ENCODE data around the gene TANGO6. TPM values are rescaled to one million over a fixed set of nuclear protein-coding genes. Genes with fewer than 3 reads are reported as not detected.

Gene TANGO6
- 20.6 TPM for total RNA-seq
- polyA plus RNA-seq (ENCODE audit: insufficient read depth, low read depth, low replicate concordance) = 4.5 TPM
- long read RNA-seq, donor 1 = 0 reads
- long read RNA-seq, donor 2, full-length matches to known transcripts = 1 of 1 reads
- long read RNA-seq, donor 2, partial matches to known transcripts = 0 of 1 reads
- long read RNA-seq, donor 2, other reads (novel, unspliced or antisense) = 0 of 1 reads
- long read RNA-seq, donor 3 = 0 reads
- long read RNA-seq, donor 4 = 0 reads
- long read RNA-seq, donor 5 = 0 reads
- long read RNA-seq, donor 6 = 0 reads
- long read RNA-seq, donor 7, full-length matches to known transcripts = 5 of 15 reads
- long read RNA-seq, donor 7, partial matches to known transcripts = 3 of 15 reads
- long read RNA-seq, donor 7, other reads (novel, unspliced or antisense) = 7 of 15 reads
- long read RNA-seq, donor 8, full-length matches to known transcripts = 1 of 1 reads
- long read RNA-seq, donor 8, partial matches to known transcripts = 0 of 1 reads
- long read RNA-seq, donor 8, other reads (novel, unspliced or antisense) = 0 of 1 reads
- long read RNA-seq, donor 9, full-length matches to known transcripts = 1 of 1 reads
- long read RNA-seq, donor 9, partial matches to known transcripts = 0 of 1 reads
- long read RNA-seq, donor 9, other reads (novel, unspliced or antisense) = 0 of 1 reads
- long read RNA-seq, donor 10 = 0 reads

DNA sequence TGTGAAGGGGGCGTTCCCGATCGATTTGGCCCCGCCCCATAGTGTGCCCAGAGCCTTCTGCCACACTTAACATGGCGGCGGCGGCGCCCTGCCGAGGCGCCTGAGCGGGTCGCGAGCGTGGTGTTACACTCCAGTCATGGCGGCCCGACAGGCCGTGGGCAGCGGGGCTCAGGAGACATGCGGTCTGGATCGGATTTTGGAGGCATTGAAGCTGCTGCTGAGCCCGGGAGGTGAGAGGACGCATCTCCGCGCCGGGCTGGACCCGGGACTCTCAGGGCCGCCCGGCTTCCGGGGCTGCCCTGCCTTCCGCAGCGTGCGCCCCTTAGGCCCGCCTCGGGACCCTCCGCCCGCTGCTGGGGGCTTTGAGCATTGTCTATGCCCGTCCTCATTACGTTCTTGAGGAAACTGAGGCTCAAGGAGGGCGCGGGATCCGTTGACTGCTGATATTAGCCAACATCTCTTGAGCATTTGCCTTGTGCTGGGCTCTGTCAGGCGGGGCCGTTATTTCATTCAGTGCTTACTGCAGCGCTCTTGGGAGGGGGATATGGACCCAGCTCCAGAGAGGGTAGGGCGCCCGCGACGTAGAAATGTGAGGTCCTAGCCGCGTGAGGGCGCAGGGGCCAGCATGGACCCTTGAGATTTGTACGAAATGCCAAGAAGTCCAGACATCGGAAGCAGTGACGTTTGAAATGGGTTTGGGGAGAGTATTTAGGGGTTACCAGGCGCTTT lies at the start of gene TANGO6:
Gene TANGO6 (plus strand): TSS at position 50 of the 729 bp plus-strand sequence. CDS start 87 bp downstream, at position 137.
- intact Hi-C loops (cut with DNase I) = no loop called here
- Histone ChIP-seq H3K9ac (ENCODE audit: low read length in 3 of 3) (peak within 1 kb of the TSS; percentile 58 to 80 (median 77)), H3K27me3 (ENCODE audit: control insufficient read depth, insufficient read depth, low read length) (no peaks in the 10 kb centered on the region)

DNA sequence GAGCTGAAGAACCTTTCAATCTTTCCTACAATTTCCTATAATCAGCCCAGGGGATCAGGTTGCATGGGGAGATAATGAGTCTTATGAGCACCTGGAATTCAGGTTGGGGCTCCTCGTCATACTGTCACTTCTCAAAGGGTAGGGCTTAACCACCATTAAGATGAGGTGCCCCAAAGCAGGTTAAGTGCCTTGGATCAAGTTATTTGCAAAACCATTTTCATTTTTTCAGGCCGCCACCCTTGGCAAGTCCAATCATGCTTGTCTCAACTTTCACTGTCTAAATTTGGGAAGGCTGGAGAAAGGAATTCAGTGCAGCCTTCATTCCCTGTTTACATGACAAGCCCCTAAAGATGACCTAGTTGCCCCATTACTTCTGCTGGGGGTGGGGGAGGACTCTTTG lies 44.9 kb upstream of the TANGO6 start:
- H3K4me1 ChIP-seq (ENCODE audit: control insufficient read depth in 2 of 3, insufficient read depth in 2 of 3, low read depth in 1 of 3, low read length in 3 of 3) = peaks cover 0 to 2% (median 0%) of the 10 kb centered on the region in 3 donors
- H3K4me3 ChIP-seq (ENCODE audit: low read length in 3 of 3) = no peak overlapping the region
- no peak overlapping the region for H3K9ac ChIP-seq (ENCODE audit: low read length in 3 of 3)
- DNase-seq = no peak
- no peaks in the 10 kb centered on the region for H3K27me3 ChIP-seq (ENCODE audit: control insufficient read depth, insufficient read depth, low read length)
- no peak for FAIRE-seq
- H3K36me3 ChIP-seq (ENCODE audit: control insufficient read depth in 2 of 3, insufficient read depth in 3 of 3, low read length in 3 of 3) = no peaks in the 10 kb centered on the region
- intact Hi-C loops (cut with DNase I) = no loop called here
- no peak overlapping the region for H3K27ac ChIP-seq (ENCODE audit: low read depth in 2 of 2, low read length in 2 of 2)
- TF ChIP-seq, protein P1, sequence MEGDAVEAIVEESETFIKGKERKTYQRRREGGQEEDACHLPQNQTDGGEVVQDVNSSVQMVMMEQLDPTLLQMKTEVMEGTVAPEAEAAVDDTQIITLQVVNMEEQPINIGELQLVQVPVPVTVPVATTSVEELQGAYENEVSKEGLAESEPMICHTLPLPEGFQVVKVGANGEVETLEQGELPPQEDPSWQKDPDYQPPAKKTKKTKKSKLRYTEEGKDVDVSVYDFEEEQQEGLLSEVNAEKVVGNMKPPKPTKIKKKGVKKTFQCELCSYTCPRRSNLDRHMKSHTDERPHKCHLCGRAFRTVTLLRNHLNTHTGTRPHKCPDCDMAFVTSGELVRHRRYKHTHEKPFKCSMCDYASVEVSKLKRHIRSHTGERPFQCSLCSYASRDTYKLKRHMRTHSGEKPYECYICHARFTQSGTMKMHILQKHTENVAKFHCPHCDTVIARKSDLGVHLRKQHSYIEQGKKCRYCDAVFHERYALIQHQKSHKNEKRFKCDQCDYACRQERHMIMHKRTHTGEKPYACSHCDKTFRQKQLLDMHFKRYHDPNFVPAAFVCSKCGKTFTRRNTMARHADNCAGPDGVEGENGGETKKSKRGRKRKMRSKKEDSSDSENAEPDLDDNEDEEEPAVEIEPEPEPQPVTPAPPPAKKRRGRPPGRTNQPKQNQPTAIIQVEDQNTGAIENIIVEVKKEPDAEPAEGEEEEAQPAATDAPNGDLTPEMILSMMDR (IDR thresholded peaks at IDR 0.05; ENCODE audit: borderline replicate concordance, extremely low read depth, insufficient read depth) = no peak
- H3K9me3 ChIP-seq (ENCODE audit: control insufficient read depth in 2 of 3, insufficient read depth in 1 of 3, low read length in 3 of 3) = no peaks in the 10 kb centered on the region

More for the DNA sequence above, at the start of gene TANGO6:
- peak within 1 kb of the TSS; percentile 80 to 84 for H3K27ac ChIP-seq (ENCODE audit: low read depth in 2 of 2, low read length in 2 of 2)
- DNase-seq = peak; percentile 85 to 93 (median 92)
- TF ChIP-seq, protein P1 (IDR thresholded peaks at IDR 0.05; ENCODE audit: borderline replicate concordance, extremely low read depth, insufficient read depth) = no peak
- no peak for FAIRE-seq
- H3K4me3 ChIP-seq (ENCODE audit: low read length in 3 of 3) = peak within 1 kb of the TSS; percentile 79 to 86 (median 79)
- no peaks in the 10 kb centered on the region for H3K9me3 ChIP-seq (ENCODE audit: control insufficient read depth in 2 of 3, insufficient read depth in 1 of 3, low read length in 3 of 3)
- peaks cover 0 to 6% (median 3%) of the 10 kb centered on the region in 3 donors for H3K4me1 ChIP-seq (ENCODE audit: control insufficient read depth in 2 of 3, insufficient read depth in 2 of 3, low read depth in 1 of 3, low read length in 3 of 3)
- no peaks in the 10 kb centered on the region for H3K36me3 ChIP-seq (ENCODE audit: control insufficient read depth in 2 of 3, insufficient read depth in 3 of 3, low read length in 3 of 3)

DNA sequence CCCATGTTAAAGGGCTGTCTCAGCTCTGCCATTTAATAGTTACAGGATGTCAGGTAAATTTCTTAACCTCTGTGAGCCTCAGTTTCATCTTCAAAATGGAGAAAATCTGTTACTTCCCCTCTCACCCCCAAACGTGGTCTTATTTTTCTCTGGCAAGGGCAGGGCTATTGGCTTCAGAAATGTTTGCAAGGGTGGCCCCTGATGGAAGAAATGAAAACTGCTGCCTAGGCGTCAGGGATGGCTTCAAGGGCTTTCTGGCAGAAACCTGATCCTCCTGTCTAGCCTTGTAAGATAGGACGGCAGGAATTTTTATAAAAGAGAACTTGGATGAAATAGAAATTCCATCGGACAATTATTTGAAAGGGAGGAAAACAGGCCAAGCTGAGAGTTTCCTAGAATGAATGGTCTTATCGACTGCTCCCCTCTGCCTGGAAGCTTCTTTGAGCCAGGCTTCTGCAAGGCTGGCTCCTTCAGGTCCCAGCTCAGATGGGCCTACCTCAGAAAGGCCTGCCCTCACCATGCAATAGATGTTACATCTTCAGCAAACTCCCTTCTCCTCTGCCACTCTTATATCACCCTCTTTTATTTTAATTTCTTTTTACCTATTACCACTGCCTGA lies 43.0 kb upstream of the TANGO6 start:
- no peaks in the 10 kb centered on the region for H3K27me3 ChIP-seq (ENCODE audit: control insufficient read depth, insufficient read depth, low read length)
- H3K9ac ChIP-seq (ENCODE audit: low read length in 3 of 3) = no peak overlapping the region
- no peak for FAIRE-seq
- H3K9me3 ChIP-seq (ENCODE audit: control insufficient read depth in 2 of 3, insufficient read depth in 1 of 3, low read length in 3 of 3) = no peaks in the 10 kb centered on the region
- DNase-seq = peak in 4 of 5 donors; percentile 78 to 92 (median 84)
- H3K4me3 ChIP-seq (ENCODE audit: low read length in 3 of 3) = no peak overlapping the region
- H3K27ac ChIP-seq (ENCODE audit: low read depth in 2 of 2, low read length in 2 of 2) = no peak overlapping the region
- intact Hi-C loops (cut with DNase I) = no loop called here
- TF ChIP-seq, protein P1 (IDR thresholded peaks at IDR 0.05; ENCODE audit: borderline replicate concordance, extremely low read depth, insufficient read depth) = peak; percentile 70
- H3K4me1 ChIP-seq (ENCODE audit: control insufficient read depth in 2 of 3, insufficient read depth in 2 of 3, low read depth in 1 of 3, low read length in 3 of 3) = peaks cover 0 to 2% (median 0%) of the 10 kb centered on the region in 3 donors
- H3K36me3 ChIP-seq (ENCODE audit: control insufficient read depth in 2 of 3, insufficient read depth in 3 of 3, low read length in 3 of 3) = no peaks in the 10 kb centered on the region
